CD4-positive, alpha-beta T cell treated with Interleukin-12 subunit alpha and Interleukin-12 subunit beta, for 1 hour (primary cell): ENCODE data around the gene HMOX2.
A peak's percentile ranks its signal among the peaks of the same experiment; 100 is the strongest.

ENCODE experiments used
- DNase-seq: peaks from one replicate; pipeline ENCODE4 v3.0.0-alpha.2; 2020

HMOX2 gene

GRCh38 chr16:4475880-4476788 lies at the start of gene HMOX2:
HMOX2 (plus strand) TSS chr16:4476398; CDS start chr16:4505525, 29,127 bp downstream.
- DNase-seq, result peak; percentile 95

GRCh38 chr16:4426722-4427372 lies 49.4 kb upstream of the HMOX2 start:
- no peak for DNase-seq

- no peak for DNase-seq
These were observed 47.7 kb upstream of the HMOX2 start for GRCh38 chr16:4428500-4428899.

GRCh38 chr16:4431023-4431422 lies 45.2 kb upstream of the HMOX2 start:
- DNase-seq, result no peak

GRCh38 chr16:4433228-4433627 lies 43.0 kb upstream of the HMOX2 start:
- DNase-seq, result no peak

- DNase-seq, result no peak
These were observed 42.0 kb upstream of the HMOX2 start for GRCh38 chr16:4433914-4434787.

- DNase-seq, result no peak
These were observed 40.7 kb upstream of the HMOX2 start for GRCh38 chr16:4435337-4436067.

- DNase-seq, result no peak
These were observed 38.8 kb upstream of the HMOX2 start for GRCh38 chr16:4437366-4437765.

- DNase-seq, result no peak
These were observed 33.8 kb upstream of the HMOX2 start for GRCh38 chr16:4442371-4442770.

GRCh38 chr16:4443271-4443670 lies 32.9 kb upstream of the HMOX2 start:
- DNase-seq, result no peak

GRCh38 chr16:4443986-4444385 lies 32.2 kb upstream of the HMOX2 start:
- no peak for DNase-seq

- DNase-seq, result no peak
These were observed 25.8 kb upstream of the HMOX2 start for GRCh38 chr16:4450430-4450829.

- DNase-seq, result no peak
These were observed 25.2 kb upstream of the HMOX2 start for GRCh38 chr16:4450931-4451519.

- no peak for DNase-seq
These were observed 23.5 kb upstream of the HMOX2 start for GRCh38 chr16:4452674-4453073.

- DNase-seq, result no peak
These were observed 21.6 kb upstream of the HMOX2 start for GRCh38 chr16:4454623-4455022.

- no peak for DNase-seq
These were observed 21.1 kb upstream of the HMOX2 start for GRCh38 chr16:4455081-4455480.

- no peak for DNase-seq
These were observed 20.2 kb upstream of the HMOX2 start for GRCh38 chr16:4455951-4456350.

- DNase-seq, result no peak
These were observed 15.3 kb upstream of the HMOX2 start for GRCh38 chr16:4460936-4461249.

GRCh38 chr16:4461250-4462085 lies 14.7 kb upstream of the HMOX2 start:
- no peak for DNase-seq

GRCh38 chr16:4463522-4464163 lies 12.6 kb upstream of the HMOX2 start:
- no peak for DNase-seq
